Testis (tissue), 3 donors: ENCODE measurements around the gene TTK. TPM values are rescaled to one million over a fixed set of nuclear protein-coding genes. Genes with fewer than 3 reads are reported as not detected.

ENCODE experiments used
- DNase-seq: peaks from one replicate; pipeline ENCODE4 v3.0.0-alpha.2; 2019
- H3K27ac ChIP-seq, 2 donors: fragments of 200-600 bp; sonication (generic); one replicate each; pipeline ENCODE4 v1.5.1; 2019
- H3K27me3 ChIP-seq: fragments of 200-600 bp; sonication (generic); one replicate; pipeline ENCODE4 v1.5.1; 2019
- H3K36me3 ChIP-seq: fragments of 200-600 bp; sonication (generic); one replicate; pipeline ENCODE4 v1.5.1; 2017; ENCODE audit warnings: low read depth; ENCODE audit errors: missing control alignments
- H3K4me1 ChIP-seq: fragments of 200-600 bp; sonication (generic); one replicate; pipeline ENCODE4 v1.5.1; 2019
- H3K4me3 ChIP-seq, 2 donors: fragments of 200-600 bp; sonication (generic); one replicate each; pipeline ENCODE4 v1.5.1; 2017 to 2019
- H3K9me3 ChIP-seq: fragments of 200-600 bp; sonication (generic); one replicate; pipeline ENCODE4 v1.5.1; 2017
- CTCF ChIP-seq, 3 experiments: fragments of 450-650 bp in 2 of 3; fragments of 200-600 bp in 1 of 3; sonication (generic) in 1 of 3; IDR thresholded peaks; one replicate each; pipeline ENCODE4 v1.5.1; 2016 to 2019; ENCODE audit warnings: antibody characterized with exemption in 3 of 3, mild to moderate bottlenecking in 2 of 3, moderate library complexity in 1 of 3
- POLR2A ChIP-seq: fragments of 450-650 bp; IDR thresholded peaks from one replicate; pipeline ENCODE4 v1.6.1; 2017; ENCODE audit warnings: antibody characterized with exemption, mild to moderate bottlenecking, moderate library complexity
- WGBS, 2 donors: methylation state at CpG; one replicate each; pipeline ENCODE4 v1.1.5; 2018; 5-methylcytosine and 5-hydroxymethylcytosine counted together
- intact Hi-C: fragments of 100-400 bp; cut with DNase I; formaldehyde crosslinking; loops from one replicate; pipeline ENCODE4 v1.15.1; 2023; ENCODE audit warnings: low total_unique reads
- polyA plus RNA-seq: library from polyadenylated mRNA; stranded (reverse); fragments of 350-450 nt; fragmentation: Illumina TruSeq; extraction: RNeasy Lipid Tissue Mini Kit (QIAGEN cat#74804); gene quantifications from one replicate; pipeline ENCODE4 v1.2.3, GENCODE V29; 2014; ENCODE audit warnings: low read depth, low replicate concordance; ENCODE audit not compliant: insufficient read depth
- total RNA-seq, 2 donors: library from RNA; depleted of rRNA; stranded (reverse); fragments of >200 nt; gene quantifications; one replicate each; pipeline ENCODE4 v1.2.3, GENCODE V29; 2016

TTK gene
- total and polyA plus RNA-seq, 3 donors from 2014 or later, result 27.4 to 34.6 (median 28.0) TPM

DNA sequence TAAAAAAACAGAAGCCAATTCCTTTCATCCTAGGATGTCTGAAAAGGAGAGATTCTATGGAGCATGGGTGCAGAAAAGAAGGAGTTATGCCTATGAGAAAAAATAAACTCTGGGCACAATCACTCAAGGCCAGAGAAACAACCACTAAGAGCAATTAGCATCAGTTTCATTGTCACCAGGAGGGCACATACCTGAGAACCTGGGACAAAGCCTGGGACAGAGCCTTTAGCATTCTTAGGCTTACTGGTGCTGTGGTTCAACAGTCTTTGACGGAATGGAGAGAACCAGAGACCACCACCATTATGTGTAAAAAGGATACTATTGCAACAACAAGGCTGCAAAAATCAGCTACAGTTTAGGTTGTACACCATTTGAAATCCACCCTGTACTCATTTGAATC, 72.6 kb downstream of the TTK start:
- no peaks in the 10 kb centered on the region for H3K4me1 ChIP-seq

DNA sequence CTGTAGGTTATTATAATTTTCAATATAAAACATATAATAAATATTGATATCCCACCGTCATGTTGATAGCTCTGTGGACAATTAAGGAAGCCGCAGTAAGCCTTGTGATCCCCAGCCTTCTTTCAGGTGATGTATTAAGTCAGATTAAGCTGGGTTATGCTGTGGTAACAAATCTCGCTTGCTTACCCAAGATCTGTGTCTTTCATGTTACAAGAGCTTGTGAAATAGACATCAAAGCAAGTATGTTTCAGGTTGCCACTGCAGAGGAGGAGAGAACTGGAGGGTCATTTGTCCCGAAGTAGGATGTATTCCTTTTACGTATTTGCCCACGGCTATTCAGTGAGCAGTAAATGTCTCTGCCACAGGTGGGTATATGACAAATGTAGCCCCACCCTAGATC, 84.2 kb downstream of the TTK start:
- H3K4me3 ChIP-seq, result no peak overlapping the region
- no peak for DNase-seq
- no peak overlapping the region for H3K27ac ChIP-seq
- H3K27me3 ChIP-seq, result no peaks in the 10 kb centered on the region
- TF ChIP-seq POLR2A, result no peak
- TF ChIP-seq CTCF (IDR thresholded peaks at IDR 0.05), result no peak
- no peaks in the 10 kb centered on the region for H3K9me3 ChIP-seq
- WGBS, 2 donors, result 95 to 97% methylated on average over 6 of the region's 6 CpGs
- intact Hi-C loops, result no loop called here
- H3K36me3 ChIP-seq, result no peaks in the 10 kb centered on the region
- no peaks in the 10 kb centered on the region for H3K4me1 ChIP-seq

More for the DNA sequence above, 72.6 kb downstream of the TTK start:
- TF ChIP-seq POLR2A (no peak), CTCF (IDR thresholded peaks at IDR 0.05) (no peak)
- intact Hi-C loops, result no loop called here
- DNase-seq, result no peak
- no peak overlapping the region for H3K27ac ChIP-seq
- H3K27me3 ChIP-seq, result no peaks in the 10 kb centered on the region
- no peaks in the 10 kb centered on the region for H3K36me3 ChIP-seq
- H3K9me3 ChIP-seq, result no peaks in the 10 kb centered on the region
- 72 to 100% methylated on average over 1 of the region's 1 CpG for WGBS, 2 donors
- H3K4me3 ChIP-seq, result no peak overlapping the region

- Histone ChIP-seq H3K4me3 (no peak overlapping the region), H3K4me1 (no peaks in the 10 kb centered on the region), H3K9me3 (no peaks in the 10 kb centered on the region), H3K27ac (no peak overlapping the region), H3K27me3 (no peaks in the 10 kb centered on the region), H3K36me3 (no peaks in the 10 kb centered on the region)
- no peak for DNase-seq
- TF ChIP-seq CTCF (IDR thresholded peaks at IDR 0.05), result no peak
- no peak for TF ChIP-seq POLR2A
- intact Hi-C loops, result no loop called here
Measured at GRCh38 chr6:80091506-80091905, 87.1 kb downstream of the TTK start.

Other genes starting within 250 kb of the TTK start
- 1 to 10 TPM; 8.8 to 9.1 TPM for gene ELOVL4, start 57.1 kb upstream of the TTK start, total RNA-seq
- gene ELOVL4, start 57.1 kb upstream of the TTK start, polyA plus RNA-seq, result 10.6 TPM
- gene BCKDHB, start 102.0 kb downstream of the TTK start, total RNA-seq, result 10 to 100 TPM; 22.6 to 29.0 TPM
- gene BCKDHB, start 102.0 kb downstream of the TTK start, polyA plus RNA-seq, result 23.3 TPM